NCI-H748 treated with DMSO at 0.1 percent for 48 hours (cell line): ENCODE data around the gene ARHGEF4.
A peak's percentile ranks its signal among the peaks of the same experiment; 100 is the strongest.

Source experiments
- DNase-seq: peaks from one replicate; lab custom pipeline; 2025; lab: John Stamatoyannopoulos, UW

ARHGEF4 gene

GRCh38 chr2:130917006-130917688, 80.4 kb downstream of the ARHGEF4 start:
- DNase-seq = no peak

DNA sequence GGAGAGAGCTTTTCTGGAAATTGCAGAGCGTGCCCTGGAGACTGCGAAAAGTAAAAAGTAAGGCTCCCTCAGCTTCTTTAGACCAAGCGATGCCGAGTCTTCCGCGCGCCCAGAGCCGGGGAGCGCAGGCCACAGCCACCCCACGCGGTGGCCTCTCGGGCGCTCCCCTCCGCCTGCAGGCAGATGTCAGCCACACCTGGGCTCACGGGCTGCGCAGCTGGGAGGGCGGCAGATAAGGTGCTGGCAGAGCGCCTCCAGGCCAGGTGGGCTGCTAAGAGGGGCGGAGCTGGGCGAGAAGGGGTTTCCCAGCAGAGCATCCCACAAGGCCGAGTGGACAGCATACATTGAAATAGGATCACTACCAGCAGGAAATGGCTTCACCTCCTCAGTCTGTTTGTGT, 81.7 kb downstream of the ARHGEF4 start:
- DNase-seq = no peak

DNA sequence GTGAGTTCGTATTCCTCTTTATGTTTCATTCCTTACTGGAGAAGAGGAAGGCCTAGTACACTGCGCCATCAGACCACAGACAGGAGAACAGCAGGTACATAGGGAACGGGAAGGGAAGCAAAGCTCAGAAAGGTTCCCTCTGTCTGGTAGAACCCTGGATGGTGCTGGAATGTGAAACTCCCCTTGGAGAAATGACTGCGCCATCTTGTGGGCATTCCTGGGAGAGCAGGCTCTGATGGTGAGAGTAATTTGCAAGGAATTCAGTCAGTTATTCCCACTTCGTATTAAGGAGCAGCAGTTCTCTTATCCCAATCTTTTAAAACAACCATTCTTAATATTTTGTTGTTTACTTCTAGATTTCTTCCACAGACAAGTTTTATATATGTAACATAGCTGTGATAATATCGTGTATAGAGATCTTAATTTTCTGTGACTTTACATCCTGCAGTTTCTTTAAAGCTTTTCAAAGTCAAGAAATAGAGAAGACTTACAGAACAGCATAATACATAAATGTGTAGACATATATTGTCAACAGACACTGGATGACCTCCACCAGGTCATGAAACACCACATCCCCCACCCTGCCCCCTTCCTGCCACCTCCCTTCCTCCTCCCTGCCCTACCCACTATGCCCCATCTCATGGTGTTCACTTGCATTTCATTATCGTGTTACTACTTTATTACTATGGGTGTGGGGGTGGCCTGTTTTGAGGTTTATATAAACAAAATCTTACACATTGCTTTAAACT, 83.9 kb downstream of the ARHGEF4 start:
- DNase-seq = peak; percentile 14

DNA sequence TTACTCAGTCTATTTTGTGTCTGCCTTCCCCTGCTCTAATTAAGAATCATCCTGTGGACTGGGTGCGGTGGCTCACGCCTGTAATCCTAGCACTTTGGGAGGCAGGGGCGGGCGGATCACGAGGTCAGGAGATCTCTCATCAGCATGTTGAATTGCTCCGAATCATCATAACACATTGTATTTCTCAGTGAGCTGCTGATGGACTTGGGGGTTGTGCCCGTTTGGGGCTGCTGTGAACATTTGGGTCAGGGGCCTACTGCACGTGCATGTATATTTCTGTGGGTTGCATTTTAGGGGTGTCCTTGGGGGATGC, 84.4 kb downstream of the ARHGEF4 start:
- DNase-seq = no peak

- no peak for DNase-seq
These were observed 85.7 kb downstream of the ARHGEF4 start for GRCh38 chr2:130922417-130922816.

DNA sequence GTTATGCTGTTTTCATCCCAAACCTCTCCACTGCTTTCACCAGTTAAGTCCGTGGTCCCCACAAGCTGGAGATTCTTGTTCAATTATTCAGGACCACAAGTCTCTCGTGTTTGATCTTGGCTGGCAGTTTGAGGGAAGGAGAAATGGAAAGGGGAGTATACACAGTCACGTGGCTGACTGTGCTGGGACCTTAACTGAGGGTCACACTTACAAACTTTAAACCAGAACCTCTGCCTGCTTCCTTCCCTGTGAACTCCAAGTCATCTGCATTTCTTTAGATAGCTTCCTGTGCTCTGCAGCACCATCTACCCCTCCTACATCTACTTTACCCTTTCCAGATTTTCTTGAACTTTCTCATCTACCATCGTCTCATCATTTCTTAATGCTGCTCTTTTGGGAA, 91.7 kb downstream of the ARHGEF4 start:
- DNase-seq = no peak

DNA sequence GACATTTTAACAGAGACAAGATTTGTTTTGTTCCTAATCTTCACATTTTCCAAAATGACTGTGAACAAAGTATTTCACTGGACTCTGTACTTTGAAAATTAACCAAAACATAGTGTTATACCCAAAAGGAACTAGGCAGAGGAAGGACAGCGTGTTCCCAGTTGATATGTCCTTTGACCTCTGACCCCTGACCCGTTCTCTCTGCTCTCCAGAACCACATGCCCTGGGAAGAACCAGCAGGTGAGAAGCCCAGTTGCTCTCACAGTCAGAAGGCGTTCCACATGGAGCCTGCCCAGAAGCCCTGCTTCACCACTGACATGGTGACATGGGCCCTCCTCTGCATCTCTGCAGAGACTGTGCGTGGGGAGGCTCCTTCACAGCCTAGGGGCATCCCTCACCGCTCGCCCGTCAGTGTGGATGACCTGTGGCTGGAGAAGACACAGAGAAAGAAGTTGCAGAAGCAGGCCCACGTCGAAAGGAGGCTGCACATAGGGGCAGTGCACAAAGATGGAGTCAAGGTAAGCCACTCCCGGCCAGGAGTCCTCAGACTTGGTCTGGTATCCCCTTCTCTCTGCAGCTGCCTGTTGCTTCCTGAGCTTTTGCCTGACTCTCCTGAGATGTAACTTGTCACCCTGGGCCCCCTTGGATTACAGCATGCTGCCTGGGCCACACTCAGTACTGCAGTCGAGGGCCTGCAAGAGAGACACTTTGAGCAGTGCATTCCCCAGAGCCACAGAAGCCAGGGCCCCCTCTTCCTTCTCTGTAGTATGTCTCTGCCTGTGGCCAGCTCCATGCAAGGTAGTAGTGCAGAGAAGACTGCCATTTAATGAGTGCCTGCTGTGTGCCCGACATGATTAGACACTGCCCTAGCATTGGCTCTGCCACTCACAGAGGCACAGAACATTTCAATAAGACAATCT, 94.3 kb downstream of the ARHGEF4 start:
- DNase-seq = no peak

GRCh38 chr2:130933501-130933900, 96.8 kb downstream of the ARHGEF4 start:
- no peak for DNase-seq

- DNase-seq = no peak
These were observed 99.7 kb downstream of the ARHGEF4 start for GRCh38 chr2:130936451-130936850.

- DNase-seq = no peak
These were observed 111.3 kb downstream of the ARHGEF4 start for GRCh38 chr2:130947967-130948366.

- DNase-seq = no peak
These were observed 113.2 kb downstream of the ARHGEF4 start for GRCh38 chr2:130949954-130950353.

GRCh38 chr2:130951018-130951417, 114.3 kb downstream of the ARHGEF4 start:
- DNase-seq = no peak

DNA sequence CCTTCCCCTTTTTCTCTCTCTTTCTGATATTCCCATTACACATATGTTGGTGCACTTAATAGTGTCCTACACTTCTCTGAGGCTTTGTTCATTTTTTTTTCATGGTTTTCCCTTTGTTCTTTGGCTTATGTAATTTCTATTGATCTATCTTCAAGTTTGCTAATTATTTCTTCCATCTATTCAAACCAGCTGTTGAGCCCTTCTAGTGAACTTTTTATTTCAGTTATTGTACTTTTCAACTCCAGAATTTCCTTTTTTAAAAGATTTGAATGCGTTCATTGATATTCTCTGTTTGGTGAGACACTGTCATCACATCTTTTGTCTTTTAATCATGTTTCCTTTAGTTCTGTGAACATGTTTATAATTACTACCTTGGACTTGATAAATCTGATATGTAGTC, 118.2 kb downstream of the ARHGEF4 start:
- no peak for DNase-seq

DNA sequence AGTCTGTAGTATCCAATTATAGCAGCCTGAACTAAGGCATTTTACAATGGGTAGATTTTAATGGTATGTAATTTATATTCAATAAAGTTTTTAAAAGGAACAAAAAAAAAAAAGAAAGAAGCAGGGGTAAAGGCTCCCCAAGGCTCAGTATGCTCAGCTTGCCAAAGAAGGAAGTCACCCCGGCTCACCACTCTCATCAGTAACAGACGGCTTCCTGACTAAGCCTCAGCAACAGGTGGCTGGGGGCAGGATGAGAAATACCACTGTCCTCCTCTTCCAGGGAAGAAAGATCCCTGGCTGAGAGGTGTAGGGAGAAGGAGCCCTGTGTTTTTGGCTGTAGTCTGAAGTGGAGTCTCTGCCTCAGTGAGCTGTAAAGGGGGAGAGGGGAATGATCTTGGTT, 121.2 kb downstream of the ARHGEF4 start:
- no peak for DNase-seq

- no peak for DNase-seq
These were observed 126.6 kb downstream of the ARHGEF4 start for GRCh38 chr2:130963196-130963848.

DNA sequence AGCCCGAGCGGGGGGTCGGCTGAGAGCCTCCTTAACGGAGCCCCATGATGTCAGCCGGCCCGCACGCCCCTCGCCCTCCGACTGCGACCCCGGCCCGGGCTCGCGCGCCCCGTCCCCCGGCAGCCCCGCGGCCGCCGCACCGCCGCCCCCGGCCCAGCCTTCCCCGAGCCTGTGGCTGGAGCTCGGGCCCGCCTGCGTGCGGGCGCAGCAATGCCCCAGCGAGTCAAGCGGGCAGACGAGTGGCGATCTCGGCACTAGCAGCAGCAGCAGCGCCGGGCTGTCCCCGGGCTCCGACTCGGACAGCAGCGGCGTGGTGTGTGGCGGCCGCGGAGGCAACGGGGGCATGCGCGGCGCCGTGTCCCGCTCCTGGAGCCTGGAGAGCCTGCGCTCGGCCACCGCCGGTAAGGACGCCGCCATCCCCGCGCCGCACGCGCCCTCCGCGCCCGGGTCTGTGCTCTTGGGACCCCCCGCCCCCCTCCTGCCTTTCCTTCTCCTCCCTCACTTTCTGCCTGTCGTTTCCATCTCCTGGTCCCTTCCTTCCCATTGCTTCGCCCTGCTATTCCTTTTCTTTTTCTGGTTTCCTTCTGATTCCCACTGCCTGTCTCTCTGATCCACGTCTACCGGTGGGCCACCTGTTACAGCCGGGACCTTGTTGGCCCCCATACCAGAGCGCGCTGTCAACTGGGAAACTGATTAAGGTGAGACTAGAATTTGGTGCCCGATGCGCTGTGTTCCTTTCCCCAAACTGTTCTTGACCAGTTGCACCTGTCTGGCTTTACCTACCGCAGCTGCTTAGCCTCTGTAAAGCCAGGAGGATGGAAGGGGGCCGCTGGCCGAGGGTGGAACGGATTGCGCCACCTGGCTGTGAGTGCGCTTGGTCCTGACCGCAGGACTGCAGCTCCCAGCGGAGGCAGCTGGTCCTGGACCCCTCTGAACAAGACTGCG, 127.4 kb downstream of the ARHGEF4 start:
- peak; percentile 18 for DNase-seq

- no peak for DNase-seq
These were observed 128.2 kb downstream of the ARHGEF4 start for GRCh38 chr2:130964931-130965330.

GRCh38 chr2:130966149-130966774, 129.5 kb downstream of the ARHGEF4 start:
- DNase-seq = no peak

DNA sequence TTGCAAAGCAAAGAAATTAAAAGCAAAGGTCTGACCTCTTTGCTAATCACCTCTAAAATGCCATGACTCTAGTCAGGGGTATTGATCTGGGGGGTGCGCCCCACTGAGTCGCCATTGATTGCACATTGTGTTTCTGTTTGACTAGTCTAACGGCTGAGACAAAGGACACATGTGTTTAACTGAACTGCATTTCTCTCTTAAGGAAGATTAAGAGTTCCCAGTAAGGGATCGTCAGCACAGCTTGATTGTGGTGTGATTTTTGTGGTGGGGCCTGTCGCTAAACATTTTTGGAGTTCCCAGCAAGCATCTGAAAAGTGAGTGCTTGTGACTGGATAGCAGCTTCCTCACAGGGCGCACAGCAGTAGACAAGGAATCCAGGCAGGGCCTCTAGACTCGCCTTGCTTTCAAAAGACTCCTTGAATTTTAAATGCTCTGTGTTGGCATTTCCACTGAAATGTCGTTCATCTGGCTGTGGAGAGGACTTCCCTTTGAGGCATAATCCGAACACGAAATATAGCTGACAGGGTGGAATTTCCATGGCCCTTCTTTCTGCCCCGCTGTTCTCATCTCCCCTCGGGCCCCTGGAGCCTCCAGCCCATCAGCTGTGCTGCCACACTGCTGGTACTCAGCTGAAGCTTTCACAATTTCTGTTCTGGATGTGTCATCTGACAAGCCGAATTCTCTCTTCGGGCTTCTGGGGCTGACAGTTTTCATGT, 130.2 kb downstream of the ARHGEF4 start:
- peak; percentile 4 for DNase-seq

GRCh38 chr2:130972410-130972809, 135.7 kb downstream of the ARHGEF4 start:
- DNase-seq = no peak
